HG02588 (cell line): ENCODE results near the gene MAB21L4.

Source experiments
- ATAC-seq: cut with Tn5 transposase; IDR thresholded peaks from one replicate; pipeline ENCODE4 v1.9.1; 2021; ENCODE audit warnings: mild to moderate bottlenecking, moderate library complexity; ENCODE audit not compliant: unreplicated experiment

Gene MAB21L4

GRCh38 chr2:240869109-240869955 is 26.6 kb downstream of the MAB21L4 start:
- ATAC-seq = no peak

- ATAC-seq = no peak
These were observed 27.5 kb downstream of the MAB21L4 start, which contains the start of gene AGXT for GRCh38 chr2:240868286-240869108. Gene AGXT (plus strand): TSS chr2:240868824. CDS start chr2:240868866, 42 bp downstream.

- no peak for ATAC-seq
These were observed 30.6 kb downstream of the MAB21L4 start for GRCh38 chr2:240865391-240865790.

DNA sequence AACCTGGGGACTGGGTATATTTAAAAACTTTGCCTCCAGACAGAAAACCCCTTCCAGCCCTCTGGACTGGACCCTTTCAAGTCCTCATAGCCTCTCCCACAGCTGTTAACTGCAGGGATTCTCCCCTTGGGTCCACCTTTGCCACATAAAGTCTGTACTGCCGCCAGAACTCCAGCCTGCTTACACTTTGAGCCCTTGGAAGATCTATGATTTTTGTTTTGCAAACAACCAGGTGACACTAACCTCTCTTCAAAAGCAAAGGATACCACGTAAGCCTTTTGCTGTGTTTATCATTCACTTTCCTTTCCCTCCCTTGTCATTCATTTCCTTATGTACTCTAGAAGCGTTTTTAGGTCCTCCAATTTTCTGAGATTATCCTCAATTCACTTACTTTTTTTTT is 31.5 kb downstream of the MAB21L4 start:
- ATAC-seq = no peak

DNA sequence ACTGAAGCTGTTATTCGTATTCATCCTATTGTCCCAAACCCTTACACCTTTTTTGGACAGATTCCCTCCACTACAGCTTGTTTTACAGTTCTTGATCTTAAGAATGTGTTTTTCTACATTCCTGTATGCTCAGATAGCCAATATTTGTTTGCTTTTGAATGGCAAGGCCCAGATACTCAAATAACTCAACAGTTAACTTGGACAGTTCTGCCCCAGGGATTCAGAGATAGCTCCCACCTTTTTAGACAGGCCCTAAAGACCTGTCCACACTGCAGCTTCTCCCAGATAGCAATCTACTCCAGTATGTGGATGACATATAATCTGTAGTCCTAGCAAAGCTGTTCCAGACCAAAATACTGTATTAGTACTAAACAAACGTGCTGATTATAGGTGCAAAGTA is 34.4 kb downstream of the MAB21L4 start:
- ATAC-seq = no peak

GRCh38 chr2:240858871-240859270 is 37.1 kb downstream of the MAB21L4 start:
- ATAC-seq = no peak

- no peak for ATAC-seq
These were observed 37.6 kb downstream of the MAB21L4 start for GRCh38 chr2:240858321-240858720.

GRCh38 chr2:240857039-240858008 is 38.6 kb downstream of the MAB21L4 start:
- no peak for ATAC-seq

DNA sequence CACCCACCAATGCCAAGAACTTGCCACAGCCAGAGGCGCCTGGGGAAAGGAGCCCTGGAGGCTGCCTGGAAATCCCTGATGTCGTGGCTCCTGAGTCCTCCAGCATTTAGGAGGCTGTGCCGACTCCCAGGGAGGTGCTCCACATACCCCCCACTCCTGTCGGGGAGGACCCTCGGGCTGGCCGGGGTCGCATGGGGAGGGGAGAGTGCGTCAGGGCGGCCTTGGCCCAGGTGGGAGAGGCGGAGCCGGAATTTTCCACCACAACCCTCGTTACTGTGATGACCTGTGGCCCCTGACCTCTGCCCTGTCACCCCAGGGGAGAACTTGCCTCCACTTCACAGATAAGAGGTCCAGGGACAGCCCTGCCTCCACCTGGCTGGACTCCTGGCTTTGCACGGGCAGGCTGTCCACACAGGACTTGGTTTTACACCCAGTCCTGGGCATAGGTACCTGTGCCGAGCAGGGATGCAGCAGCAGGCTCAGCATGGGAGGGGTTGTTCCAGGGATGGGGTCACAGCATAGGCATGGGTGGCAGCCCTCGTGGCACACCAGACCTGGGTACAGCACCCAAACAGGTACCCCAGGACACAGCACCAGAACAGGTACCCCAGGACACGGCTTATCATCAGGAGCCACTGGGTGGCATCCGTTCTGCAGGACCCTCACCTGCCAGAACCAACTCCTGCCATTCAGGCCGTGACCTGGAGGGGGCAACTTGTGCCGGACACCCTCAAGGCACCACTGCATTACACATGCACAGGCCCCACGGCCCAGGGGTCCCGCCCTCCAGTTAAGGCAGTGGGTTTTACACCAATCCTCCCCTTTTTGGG is 39.6 kb downstream of the MAB21L4 start:
- ATAC-seq = no peak

GRCh38 chr2:240855670-240856069 is 40.3 kb downstream of the MAB21L4 start:
- ATAC-seq = no peak

DNA sequence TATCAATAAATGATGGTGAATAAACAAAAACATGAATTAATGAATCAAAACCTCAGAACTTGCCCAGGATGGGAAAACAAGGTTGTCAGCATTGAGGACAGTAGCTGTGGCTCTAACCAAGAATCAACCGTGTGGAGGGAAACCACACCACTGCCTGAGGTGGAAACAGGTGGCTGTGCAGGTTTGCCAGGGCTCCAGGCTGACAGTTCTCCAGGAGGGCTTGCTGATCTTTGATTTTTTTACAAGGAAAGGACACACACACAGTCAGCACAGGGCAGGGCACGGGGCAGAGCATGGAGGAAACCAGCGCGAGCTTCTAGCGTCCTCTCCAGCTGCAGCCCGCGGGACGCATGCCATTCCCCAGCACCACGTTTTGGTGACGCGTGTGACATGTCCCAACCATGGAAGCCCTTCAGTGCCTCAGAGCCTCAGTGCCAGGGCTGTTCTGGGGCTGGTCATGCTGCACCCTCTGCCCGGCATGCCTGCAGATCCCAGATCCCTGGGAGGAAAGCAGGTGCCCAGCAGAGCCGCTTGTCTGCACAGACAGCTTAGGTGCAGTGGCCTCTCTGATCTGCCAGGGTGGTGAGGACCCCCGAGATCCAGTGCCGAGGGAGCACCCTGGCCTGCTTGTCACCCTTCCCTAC is 43.2 kb downstream of the MAB21L4 start:
- ATAC-seq = no peak

GRCh38 chr2:240851078-240851991 is 44.6 kb downstream of the MAB21L4 start:
- ATAC-seq = no peak

- no peak for ATAC-seq
These were observed 45.2 kb downstream of the MAB21L4 start for GRCh38 chr2:240850756-240851077.

DNA sequence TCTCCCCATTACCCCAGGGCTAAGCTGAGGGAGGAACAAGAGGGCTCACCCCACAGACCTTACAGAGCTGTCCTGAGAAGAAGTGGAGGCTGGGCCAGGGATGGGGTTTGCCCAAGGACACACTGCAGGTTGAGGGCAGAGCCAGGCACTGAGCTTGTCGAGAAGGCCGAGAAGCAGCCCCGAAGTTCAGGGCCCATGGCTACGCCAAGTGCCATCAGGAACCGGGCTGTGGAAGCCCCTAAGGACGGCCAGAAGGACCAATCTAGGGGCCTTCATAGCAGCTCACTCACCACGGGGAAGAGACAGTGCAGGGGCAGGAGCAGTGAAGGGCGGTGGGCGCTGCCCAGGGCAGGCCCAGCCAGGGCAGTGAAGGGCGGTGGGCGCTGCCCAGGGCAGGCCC is 45.9 kb downstream of the MAB21L4 start:
- no peak for ATAC-seq

DNA sequence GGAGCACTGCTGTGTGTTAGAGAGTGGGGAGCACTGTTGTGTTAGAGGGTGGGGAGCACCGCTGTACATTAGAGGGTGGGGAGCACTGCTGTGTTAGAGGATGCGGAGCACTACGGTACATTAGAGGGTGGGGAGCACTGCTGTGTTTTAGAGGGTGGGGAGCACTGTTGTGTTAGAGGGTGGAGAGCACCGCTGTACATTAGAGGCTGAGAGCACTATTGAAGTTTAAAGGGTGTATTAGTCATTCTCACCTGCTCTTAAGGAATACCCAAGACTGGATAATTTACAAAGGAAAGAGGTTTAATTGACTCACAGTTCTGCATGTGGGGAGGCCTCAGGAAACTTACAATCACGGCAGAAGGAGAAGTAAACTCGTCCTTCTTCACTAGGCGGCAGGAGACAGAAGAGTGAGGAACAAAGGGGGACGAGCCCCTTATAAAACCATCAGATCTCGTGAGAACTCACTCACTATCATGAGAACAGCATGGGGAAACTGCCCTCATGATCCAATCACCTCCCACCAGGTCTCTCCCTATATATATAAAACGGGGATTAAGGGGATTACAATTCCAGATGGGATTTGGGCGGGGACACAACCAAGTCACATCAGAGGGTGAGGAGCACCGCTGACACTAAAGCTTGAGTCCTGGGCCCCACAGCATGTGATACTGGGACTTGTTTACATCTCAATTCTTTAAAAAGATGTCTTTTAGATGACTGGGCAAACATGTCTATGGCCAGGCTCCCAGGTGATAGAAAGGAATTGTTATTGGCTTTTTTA is 46.9 kb downstream of the MAB21L4 start:
- no peak for ATAC-seq

DNA sequence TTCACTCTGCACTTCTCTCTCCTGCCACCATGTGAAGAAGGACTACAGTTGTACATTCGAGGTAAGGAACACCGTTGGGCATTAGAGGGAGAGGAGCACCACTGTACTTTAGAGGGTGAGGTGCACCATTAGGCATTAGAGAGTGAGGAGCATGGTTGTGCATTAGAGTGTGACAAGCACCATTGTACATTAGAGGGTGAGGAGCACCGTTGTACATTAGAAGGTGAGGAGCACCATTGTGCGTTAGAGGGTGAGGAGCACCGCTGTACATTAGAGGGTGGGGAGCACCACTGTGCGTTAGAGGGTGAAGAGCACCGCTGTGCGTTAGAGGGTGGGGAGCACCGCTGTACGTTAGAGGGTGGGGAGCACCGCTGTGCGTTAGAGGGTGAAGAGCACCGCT is 48.1 kb downstream of the MAB21L4 start:
- no peak for ATAC-seq

GRCh38 chr2:240846873-240847595 is 48.9 kb downstream of the MAB21L4 start:
- ATAC-seq = no peak
